ENCODE results near the gene CCDC188. TPM values are rescaled to one million over a fixed set of nuclear protein-coding genes. Genes with fewer than 3 reads are reported as not detected.

Gene CCDC188
- total RNA-seq, 1 donor from 2014 or later = 8.6 TPM

DNA sequence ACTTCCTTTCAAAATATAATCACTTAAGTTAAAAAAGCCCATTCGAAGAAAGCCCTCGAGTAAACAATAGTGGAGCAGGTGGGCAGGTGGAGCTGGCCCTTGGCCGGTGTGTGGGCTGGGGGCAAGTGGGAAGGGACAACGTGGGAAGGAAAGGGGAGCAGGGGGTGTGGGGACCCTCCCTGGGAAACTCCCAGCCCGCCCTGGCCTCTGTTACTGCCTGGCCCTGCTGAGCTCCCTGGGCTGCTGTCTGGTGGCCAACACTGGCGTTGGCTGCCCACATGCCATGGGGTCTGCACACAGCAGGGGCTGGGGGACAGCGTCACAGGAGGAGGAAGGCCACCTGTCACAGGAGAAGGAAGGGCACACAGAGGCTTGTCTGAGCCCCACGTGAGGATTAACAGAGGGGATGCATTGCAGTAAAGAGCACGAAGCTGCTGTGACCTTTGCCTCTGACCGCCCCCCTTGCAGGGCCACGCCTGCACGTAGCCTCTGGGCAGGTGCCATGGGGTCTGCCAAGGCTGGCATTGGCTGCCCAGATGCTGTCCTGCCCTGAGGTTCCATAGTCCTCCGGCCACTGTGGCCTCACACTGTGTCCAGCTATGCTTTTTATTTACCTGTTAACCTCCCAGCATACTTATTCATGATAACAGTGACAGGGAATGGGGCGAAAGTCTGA is 36.2 kb upstream of the CCDC188 start:
- Mint-ChIP-seq H3K27me3 (ENCODE audit: low read depth) (no peaks in the 10 kb centered on the region), H3K4me1 (no peaks in the 10 kb centered on the region), H3K4me3 (no peak overlapping the region), H3K9me3 (no peaks in the 10 kb centered on the region), H3K36me3 (ENCODE audit: low read depth) (no peaks in the 10 kb centered on the region), H3K27ac (ENCODE audit: unreplicated experiment) (no peak overlapping the region)
- TF ChIP-seq, protein P1, sequence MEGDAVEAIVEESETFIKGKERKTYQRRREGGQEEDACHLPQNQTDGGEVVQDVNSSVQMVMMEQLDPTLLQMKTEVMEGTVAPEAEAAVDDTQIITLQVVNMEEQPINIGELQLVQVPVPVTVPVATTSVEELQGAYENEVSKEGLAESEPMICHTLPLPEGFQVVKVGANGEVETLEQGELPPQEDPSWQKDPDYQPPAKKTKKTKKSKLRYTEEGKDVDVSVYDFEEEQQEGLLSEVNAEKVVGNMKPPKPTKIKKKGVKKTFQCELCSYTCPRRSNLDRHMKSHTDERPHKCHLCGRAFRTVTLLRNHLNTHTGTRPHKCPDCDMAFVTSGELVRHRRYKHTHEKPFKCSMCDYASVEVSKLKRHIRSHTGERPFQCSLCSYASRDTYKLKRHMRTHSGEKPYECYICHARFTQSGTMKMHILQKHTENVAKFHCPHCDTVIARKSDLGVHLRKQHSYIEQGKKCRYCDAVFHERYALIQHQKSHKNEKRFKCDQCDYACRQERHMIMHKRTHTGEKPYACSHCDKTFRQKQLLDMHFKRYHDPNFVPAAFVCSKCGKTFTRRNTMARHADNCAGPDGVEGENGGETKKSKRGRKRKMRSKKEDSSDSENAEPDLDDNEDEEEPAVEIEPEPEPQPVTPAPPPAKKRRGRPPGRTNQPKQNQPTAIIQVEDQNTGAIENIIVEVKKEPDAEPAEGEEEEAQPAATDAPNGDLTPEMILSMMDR (conservative IDR thresholded peaks at IDR 0.05) = no peak
- no peak for DNase-seq (ENCODE audit: low read depth, low spot score)

DNA sequence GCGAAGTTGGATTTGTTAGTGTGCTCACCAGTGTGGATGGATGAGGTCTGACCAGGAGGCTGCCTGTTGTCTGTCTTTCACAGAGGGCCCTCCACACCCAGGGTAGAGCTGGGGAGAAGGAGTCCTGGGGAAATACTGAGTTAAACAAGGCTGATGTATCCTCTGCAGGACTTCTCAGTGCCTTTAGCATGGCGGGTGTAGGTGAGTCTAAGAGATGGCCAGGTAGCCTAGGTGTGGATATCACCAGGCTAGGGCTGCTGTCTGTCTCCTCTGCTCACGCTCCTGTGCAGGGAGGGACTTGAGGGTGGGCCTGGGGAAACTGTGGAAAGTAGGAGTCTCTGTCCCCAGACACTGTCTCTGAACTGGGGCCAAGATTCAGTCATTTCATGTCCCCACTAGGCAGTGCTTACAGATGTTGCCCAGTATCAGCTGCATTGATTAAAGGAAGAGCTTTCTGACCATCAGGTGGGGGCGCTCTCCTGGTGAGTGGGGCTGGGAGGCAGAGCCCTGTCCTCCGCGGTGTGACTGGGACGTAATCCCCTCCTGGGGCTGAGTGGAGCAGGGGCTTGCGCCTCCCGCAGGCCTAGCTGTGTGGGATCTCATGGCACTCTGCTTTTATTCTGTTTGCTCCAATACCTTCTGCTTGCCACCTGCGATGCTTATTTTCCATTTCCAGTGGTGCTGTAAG is 35.5 kb upstream of the CCDC188 start:
- TF ChIP-seq, protein P1 (conservative IDR thresholded peaks at IDR 0.05) = no peak
- Mint-ChIP-seq H3K9me3 (no peaks in the 10 kb centered on the region), H3K27ac (ENCODE audit: unreplicated experiment) (no peak overlapping the region), H3K36me3 (ENCODE audit: low read depth) (no peaks in the 10 kb centered on the region), H3K27me3 (ENCODE audit: low read depth) (no peaks in the 10 kb centered on the region), H3K4me3 (no peak overlapping the region), H3K4me1 (no peaks in the 10 kb centered on the region)
- no peak for DNase-seq (ENCODE audit: low read depth, low spot score)

DNA sequence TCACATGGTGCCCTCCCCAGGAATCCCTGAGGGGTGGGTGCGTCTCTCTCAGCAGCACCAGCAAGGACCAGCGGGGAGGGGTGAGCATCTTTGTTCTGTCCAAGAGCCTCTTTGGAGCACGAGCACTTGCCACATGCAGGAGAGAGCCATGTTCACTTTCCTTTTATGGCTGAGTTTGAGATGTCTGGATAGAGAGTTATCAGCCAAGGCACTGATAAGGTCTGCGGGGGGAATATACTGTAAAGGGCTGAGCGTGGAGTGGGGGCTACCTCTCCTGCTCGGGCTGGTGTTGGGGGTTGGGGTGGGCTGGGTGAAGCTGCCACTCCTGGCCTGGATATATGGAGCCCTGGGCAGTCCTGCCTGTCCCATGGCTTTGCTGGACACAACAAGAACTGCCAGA is 34.9 kb upstream of the CCDC188 start:
- Mint-ChIP-seq H3K9me3 (no peaks in the 10 kb centered on the region), H3K27me3 (ENCODE audit: low read depth) (no peaks in the 10 kb centered on the region), H3K4me3 (no peak overlapping the region), H3K27ac (ENCODE audit: unreplicated experiment) (no peak overlapping the region), H3K4me1 (no peaks in the 10 kb centered on the region), H3K36me3 (ENCODE audit: low read depth) (no peaks in the 10 kb centered on the region)
- TF ChIP-seq, protein P1 (conservative IDR thresholded peaks at IDR 0.05) = no peak
- DNase-seq (ENCODE audit: low read depth, low spot score) = no peak

- no peaks in the 10 kb centered on the region for H3K36me3 Mint-ChIP-seq (ENCODE audit: low read depth)
- no peak for DNase-seq (ENCODE audit: low read depth, low spot score)
- H3K4me1 Mint-ChIP-seq = no peaks in the 10 kb centered on the region
- no peaks in the 10 kb centered on the region for H3K27me3 Mint-ChIP-seq (ENCODE audit: low read depth)
- TF ChIP-seq, protein P1 (conservative IDR thresholded peaks at IDR 0.05) = no peak
- no peak overlapping the region for H3K4me3 Mint-ChIP-seq
- H3K27ac Mint-ChIP-seq (ENCODE audit: unreplicated experiment) = no peak overlapping the region
- H3K9me3 Mint-ChIP-seq = no peaks in the 10 kb centered on the region
These were observed 33.8 kb upstream of the CCDC188 start for GRCh38 chr22:20184501-20185165.

DNA sequence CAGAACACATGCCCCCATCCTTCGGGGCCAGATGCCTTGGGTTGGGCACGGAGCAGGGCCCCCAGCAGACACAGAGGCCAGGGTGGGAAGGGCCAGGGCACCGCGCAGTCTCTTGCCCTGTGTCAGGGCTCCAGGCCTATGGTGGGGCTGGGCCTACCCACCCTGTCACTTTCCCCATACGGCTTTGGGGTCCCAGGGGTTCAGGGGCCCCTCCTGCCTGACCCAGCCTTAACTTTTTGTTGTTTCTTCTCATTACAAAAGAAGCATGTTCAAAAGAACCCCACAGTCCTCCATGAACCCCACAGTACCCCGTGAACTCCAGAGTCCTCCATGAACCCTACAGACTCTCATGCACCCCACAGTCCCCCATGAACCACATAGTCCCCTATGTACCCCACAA is 33.0 kb upstream of the CCDC188 start:
- Mint-ChIP-seq H3K36me3 (ENCODE audit: low read depth) (no peaks in the 10 kb centered on the region), H3K4me3 (no peak overlapping the region), H3K27ac (ENCODE audit: unreplicated experiment) (no peak overlapping the region), H3K4me1 (no peaks in the 10 kb centered on the region), H3K9me3 (no peaks in the 10 kb centered on the region), H3K27me3 (ENCODE audit: low read depth) (no peaks in the 10 kb centered on the region)
- TF ChIP-seq, protein P1 (conservative IDR thresholded peaks at IDR 0.05) = no peak
- no peak for DNase-seq (ENCODE audit: low read depth, low spot score)
